D721Med (cell line): ENCODE data around the gene PLEKHB1.

Source experiments
- DNase-seq: peaks from one replicate; pipeline ENCODE4 v3.0.0; 2011; ENCODE audit warnings: low spot score; ENCODE audit not compliant: insufficient read length
- FAIRE-seq: peaks from 2 replicates; lab custom pipeline; 2011; peaks lifted over from hg19 to GRCh38; lab: Jason Lieb, UNC
- TF ChIP-seq, protein P1 (sequence below): IDR thresholded peaks from 2 replicates; pipeline ENCODE4 v1.5.1; 2012; ENCODE audit warnings: mild to moderate bottlenecking, control low read depth; ENCODE audit not compliant: insufficient read depth; ENCODE audit errors: missing control alignments

PLEKHB1 gene

DNA sequence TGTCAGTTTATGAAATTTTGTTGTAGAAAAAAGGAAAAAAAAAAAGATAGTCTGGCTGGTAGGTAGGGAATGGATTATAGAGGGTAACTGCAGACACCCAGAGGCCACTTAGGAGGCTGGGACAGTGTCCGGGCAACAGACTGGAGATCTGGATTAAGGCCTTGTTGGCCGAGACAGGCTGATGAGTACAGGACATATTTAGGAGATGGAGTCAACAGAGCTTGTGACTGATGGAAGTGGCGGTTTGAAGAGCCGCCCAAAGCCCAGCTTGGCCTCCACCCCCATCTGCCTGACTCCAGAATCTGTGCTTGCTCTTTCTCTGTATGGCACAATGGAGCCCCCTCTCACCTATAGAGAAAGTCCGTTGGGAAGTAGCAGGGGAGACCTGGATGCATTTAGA, 7.6 kb downstream of the PLEKHB1 start:
- DNase-seq: no peak
- FAIRE-seq: no peak
- TF ChIP-seq, protein P1, sequence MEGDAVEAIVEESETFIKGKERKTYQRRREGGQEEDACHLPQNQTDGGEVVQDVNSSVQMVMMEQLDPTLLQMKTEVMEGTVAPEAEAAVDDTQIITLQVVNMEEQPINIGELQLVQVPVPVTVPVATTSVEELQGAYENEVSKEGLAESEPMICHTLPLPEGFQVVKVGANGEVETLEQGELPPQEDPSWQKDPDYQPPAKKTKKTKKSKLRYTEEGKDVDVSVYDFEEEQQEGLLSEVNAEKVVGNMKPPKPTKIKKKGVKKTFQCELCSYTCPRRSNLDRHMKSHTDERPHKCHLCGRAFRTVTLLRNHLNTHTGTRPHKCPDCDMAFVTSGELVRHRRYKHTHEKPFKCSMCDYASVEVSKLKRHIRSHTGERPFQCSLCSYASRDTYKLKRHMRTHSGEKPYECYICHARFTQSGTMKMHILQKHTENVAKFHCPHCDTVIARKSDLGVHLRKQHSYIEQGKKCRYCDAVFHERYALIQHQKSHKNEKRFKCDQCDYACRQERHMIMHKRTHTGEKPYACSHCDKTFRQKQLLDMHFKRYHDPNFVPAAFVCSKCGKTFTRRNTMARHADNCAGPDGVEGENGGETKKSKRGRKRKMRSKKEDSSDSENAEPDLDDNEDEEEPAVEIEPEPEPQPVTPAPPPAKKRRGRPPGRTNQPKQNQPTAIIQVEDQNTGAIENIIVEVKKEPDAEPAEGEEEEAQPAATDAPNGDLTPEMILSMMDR: no peak

DNA sequence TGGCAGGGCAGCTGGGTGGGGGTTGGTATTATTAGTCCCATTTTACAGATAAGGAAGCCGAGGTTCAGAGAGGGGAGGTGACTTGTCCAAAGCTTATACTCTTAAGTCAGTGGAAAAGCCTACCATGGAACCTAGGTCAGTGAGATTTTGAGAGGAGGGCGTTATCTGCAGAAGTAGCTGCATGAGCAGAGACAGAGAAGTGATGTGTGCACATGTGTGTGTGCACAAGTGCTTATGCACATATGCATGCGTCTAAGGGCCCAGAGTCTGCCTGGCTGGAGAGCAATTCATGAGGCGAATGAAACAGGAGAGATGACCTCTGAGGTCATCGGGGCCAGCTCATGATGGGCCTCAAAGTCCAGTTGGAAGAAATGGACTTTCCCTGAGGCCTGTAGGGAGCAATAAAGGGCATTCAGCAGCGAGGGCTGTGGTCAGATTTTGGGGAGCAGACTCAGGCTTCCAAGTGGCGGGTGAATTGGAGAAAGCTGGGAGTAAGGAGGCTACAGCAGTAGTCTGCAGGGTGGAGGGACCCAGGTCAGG, 8.2 kb downstream of the PLEKHB1 start:
- TF ChIP-seq, protein P1: no peak
- FAIRE-seq (no peak), DNase-seq (no peak)

- FAIRE-seq (no peak), DNase-seq (no peak)
- TF ChIP-seq, protein P1: no peak
Observed at GRCh38 chr11:73655686-73656085, 9.3 kb downstream of the PLEKHB1 start.

GRCh38 chr11:73656985-73657384, 10.6 kb downstream of the PLEKHB1 start:
- TF ChIP-seq, protein P1: no peak

GRCh38 chr11:73659961-73660360, 13.6 kb downstream of the PLEKHB1 start:
- FAIRE-seq: no peak

More at GRCh38 chr11:73656985-73657384, 10.6 kb downstream of the PLEKHB1 start:
- DNase-seq (no peak), FAIRE-seq (no peak)

GRCh38 chr11:73660497-73661034, 14.2 kb downstream of the PLEKHB1 start:
- FAIRE-seq: no peak
- DNase-seq: no peak
- TF ChIP-seq, protein P1: no peak

More at GRCh38 chr11:73659961-73660360, 13.6 kb downstream of the PLEKHB1 start:
- DNase-seq: no peak
- TF ChIP-seq, protein P1: no peak

DNA sequence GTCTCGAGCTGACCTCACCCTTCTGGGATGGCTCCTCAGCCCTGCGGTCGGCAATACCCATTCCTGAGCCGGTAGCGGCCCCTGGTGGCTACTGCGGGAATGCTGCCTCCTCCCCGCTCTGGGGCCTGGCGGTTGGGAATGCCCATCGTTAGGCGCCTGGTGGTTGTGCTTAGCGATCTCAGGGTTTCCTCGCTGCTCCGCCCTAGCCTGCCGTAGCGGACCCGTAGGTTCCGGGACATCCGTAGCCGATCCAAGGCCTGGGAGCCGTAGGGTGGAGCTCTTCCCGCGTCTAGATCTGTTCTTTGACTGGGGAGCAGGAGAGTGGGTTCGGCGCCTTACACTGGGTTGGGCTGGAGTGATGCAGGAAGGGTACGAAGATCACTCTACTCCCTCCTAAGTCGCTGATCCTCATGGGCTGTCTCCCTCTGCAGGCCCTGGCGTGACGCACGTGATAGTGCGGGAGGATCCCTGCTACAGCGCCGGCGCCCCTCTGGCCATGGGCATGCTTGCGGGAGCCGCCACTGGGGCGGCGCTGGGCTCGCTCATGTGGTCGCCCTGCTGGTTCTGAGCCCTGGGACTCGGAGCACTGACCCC, 14.8 kb downstream of the PLEKHB1 start:
- no peak for FAIRE-seq
- TF ChIP-seq, protein P1: peak; percentile 95
- peak; percentile 100 for DNase-seq
